ENCODE data around the gene PHF11.

DNA sequence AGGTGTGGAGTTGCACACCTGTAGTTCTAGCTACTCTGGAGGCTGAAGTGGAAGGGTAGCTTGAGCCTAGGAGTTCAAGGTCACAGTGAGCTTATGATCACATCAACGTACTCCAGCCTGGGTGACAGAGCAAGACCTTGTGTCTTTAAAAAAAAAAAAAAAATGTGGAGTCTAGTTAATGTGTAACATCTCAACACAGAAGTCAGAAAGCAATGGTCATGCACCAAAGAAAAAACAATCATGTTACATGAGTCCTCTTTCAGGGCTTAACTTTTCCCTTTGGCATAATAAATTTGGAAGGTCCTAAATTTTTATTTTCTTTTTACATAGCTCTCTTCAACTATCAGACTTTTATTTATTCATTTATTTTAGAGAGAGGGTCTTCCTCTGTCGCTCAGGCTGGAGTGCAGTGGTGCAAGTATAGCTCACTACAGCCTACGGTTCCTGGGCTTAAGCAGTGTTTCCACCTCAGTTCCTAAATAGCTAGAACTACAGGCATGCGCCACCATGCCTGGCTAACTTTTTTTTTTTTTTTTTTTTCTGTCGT, 29.4 kb upstream of the PHF11 start:
- TF ChIP-seq, protein P1, sequence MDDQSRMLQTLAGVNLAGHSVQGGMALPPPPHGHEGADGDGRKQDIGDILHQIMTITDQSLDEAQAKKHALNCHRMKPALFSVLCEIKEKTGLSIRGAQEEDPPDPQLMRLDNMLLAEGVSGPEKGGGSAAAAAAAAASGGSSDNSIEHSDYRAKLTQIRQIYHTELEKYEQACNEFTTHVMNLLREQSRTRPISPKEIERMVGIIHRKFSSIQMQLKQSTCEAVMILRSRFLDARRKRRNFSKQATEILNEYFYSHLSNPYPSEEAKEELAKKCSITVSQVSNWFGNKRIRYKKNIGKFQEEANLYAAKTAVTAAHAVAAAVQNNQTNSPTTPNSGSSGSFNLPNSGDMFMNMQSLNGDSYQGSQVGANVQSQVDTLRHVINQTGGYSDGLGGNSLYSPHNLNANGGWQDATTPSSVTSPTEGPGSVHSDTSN (IDR thresholded peaks at IDR 0.05), result no peak
- TF ChIP-seq, protein P2, sequence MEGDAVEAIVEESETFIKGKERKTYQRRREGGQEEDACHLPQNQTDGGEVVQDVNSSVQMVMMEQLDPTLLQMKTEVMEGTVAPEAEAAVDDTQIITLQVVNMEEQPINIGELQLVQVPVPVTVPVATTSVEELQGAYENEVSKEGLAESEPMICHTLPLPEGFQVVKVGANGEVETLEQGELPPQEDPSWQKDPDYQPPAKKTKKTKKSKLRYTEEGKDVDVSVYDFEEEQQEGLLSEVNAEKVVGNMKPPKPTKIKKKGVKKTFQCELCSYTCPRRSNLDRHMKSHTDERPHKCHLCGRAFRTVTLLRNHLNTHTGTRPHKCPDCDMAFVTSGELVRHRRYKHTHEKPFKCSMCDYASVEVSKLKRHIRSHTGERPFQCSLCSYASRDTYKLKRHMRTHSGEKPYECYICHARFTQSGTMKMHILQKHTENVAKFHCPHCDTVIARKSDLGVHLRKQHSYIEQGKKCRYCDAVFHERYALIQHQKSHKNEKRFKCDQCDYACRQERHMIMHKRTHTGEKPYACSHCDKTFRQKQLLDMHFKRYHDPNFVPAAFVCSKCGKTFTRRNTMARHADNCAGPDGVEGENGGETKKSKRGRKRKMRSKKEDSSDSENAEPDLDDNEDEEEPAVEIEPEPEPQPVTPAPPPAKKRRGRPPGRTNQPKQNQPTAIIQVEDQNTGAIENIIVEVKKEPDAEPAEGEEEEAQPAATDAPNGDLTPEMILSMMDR (IDR thresholded peaks at IDR 0.05), result no peak
- TF ChIP-seq POLR2AphosphoS2 (conservative IDR thresholded peaks at IDR 0.05; ENCODE audit: low read length), result no peak
- TF ChIP-seq, protein P3, sequence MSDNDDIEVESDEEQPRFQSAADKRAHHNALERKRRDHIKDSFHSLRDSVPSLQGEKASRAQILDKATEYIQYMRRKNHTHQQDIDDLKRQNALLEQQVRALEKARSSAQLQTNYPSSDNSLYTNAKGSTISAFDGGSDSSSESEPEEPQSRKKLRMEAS (IDR thresholded peaks at IDR 0.05), result no peak
- no peak for TF ChIP-seq RAD21 (conservative IDR thresholded peaks at IDR 0.05 in 1 of 2, IDR thresholded peaks at IDR 0.05 in 1 of 2)
- TF ChIP-seq EP300 (IDR thresholded peaks at IDR 0.05), result no peak
- no peak for TF ChIP-seq POLR2A (IDR thresholded peaks at IDR 0.05; ENCODE audit: low read length)
- TF ChIP-seq HDAC2 (IDR thresholded peaks at IDR 0.05), result no peak
- TF ChIP-seq RFX5 (IDR thresholded peaks at IDR 0.05), result no peak
- TF ChIP-seq, protein P4, sequence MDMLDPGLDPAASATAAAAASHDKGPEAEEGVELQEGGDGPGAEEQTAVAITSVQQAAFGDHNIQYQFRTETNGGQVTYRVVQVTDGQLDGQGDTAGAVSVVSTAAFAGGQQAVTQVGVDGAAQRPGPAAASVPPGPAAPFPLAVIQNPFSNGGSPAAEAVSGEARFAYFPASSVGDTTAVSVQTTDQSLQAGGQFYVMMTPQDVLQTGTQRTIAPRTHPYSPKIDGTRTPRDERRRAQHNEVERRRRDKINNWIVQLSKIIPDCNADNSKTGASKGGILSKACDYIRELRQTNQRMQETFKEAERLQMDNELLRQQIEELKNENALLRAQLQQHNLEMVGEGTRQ (IDR thresholded peaks at IDR 0.05), result no peak
- TF ChIP-seq ZNF302 (CRISPR knock-in tag; IDR thresholded peaks at IDR 0.05), result no peak
- no peak for TF ChIP-seq JUNB (IDR thresholded peaks at IDR 0.05)
